ENCODE measurements around the gene NFATC2IP.
A peak's percentile ranks its signal among the peaks of the same experiment; 100 is the strongest.
"Not testable (repeated sequence)": the region's sequence is repeated elsewhere in the genome, so short reads cannot be mapped to it uniquely, and the experiment has no call there.

The NFATC2IP gene

GRCh38 chr16:28991687-28992086 is 41.0 kb downstream of the NFATC2IP start:
- DNase-seq, result no peak

- no peak for DNase-seq
Measured at GRCh38 chr16:28992496-28992895, 41.8 kb downstream of the NFATC2IP start.

- DNase-seq, result no peak
Measured at GRCh38 chr16:28998837-28999236, 48.1 kb downstream of the NFATC2IP start.

DNA sequence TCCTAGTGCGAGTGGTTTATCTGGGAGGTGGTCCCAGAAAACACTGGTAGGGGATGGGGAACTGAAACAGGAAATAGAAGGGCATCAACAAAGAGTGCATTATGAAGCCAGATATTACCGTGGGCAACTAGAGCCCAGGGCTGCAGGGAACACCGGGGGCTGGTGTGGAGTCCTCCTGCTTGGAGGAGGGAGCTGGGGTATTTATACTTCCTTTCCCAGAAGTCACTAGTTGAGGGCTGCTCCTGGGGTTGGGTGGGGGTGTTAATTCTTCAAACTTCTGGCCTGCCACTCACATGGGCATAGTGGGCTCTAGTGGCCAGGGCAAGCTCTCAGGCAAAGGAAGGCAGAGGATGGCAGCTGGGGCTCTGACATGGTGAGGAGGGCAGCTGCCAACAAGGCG is 48.8 kb downstream of the NFATC2IP start:
- DNase-seq, result no peak

GRCh38 chr16:29000019-29000418 is 49.3 kb downstream of the NFATC2IP start:
- DNase-seq, result no peak

- DNase-seq, result not testable (repeated sequence)
Measured at GRCh38 chr16:29004496-29005139, 53.9 kb downstream of the NFATC2IP start.

GRCh38 chr16:29007730-29008593 is 57.2 kb downstream of the NFATC2IP start:
- peak in 1 of 51 donors; percentile 17 for DNase-seq

DNA sequence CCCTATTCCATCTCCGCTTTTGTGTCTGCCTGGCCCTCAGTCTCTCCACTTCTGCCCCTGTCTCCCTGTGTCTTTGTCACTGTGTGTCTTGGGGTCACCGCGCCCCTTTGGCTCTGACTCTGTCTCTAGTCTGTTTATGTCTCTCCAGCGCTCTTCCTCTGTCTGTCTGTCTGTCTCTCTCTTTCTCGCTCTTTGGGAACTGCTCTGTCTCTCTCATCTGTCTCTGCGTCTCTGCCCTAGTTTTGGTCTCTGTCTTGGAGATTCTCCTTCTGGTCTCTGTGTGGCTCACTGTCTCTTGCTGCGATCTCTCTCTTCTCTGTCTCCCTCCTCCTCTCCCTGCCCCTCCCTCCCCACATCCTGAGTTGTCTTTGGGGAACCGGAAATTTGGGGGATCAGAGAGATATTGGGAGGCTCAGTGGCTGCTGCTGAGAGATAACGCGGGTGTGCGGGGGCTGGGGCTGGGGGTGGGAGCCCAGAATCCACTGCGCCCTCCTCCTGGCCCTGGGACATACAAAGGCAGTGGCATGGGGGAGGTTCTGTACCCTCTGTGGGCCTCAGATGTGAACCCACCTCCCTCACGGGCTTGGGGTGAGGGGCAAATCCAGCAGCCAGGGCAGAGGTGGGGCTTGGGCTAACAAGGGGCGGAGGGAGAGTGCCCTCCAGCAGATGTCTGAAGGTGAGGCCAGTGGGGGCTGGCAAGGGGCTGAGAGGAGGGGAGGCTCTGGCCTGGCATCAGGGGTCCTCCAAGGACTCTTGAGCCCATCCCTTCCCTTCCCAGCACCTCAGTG is 58.5 kb downstream of the NFATC2IP start:
- no peak for DNase-seq

DNA sequence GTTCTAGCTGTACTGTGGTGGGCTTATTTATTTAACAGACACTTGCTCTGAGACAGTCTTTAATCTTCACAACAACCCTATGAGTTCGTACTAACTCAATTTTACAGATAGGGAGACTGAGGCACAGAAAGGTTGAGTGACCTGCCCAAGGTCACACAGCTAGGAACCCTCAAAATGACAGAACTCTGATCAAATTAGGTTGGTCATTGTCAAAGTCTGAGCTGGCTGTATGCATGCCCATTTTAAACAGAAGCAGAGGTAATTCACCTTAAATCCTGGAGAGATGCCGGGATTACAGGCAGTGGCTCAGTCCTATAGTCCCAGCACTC is 59.1 kb downstream of the NFATC2IP start:
- DNase-seq, result no peak

- DNase-seq, result no peak
Measured at GRCh38 chr16:29011112-29011511, 60.4 kb downstream of the NFATC2IP start.

DNA sequence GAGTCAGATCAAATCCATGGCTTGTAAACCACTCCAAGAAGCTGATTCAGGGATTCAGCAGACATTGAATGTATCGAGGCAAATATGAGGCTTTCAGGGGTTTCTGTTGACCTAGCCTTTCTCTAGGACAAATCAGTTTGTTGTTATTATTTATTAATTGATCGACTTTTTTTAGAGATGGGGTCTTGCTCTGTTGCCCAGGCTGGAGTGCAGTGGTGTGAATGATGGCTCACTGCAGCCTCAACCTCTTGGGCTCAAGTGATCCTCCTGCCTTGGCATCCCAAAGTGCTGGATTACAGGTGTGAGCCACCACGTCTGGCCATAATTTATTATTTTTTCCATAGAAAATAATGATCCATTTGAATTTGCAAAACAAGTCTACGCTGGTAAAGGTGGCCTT is 61.1 kb downstream of the NFATC2IP start:
- DNase-seq, result no peak

DNA sequence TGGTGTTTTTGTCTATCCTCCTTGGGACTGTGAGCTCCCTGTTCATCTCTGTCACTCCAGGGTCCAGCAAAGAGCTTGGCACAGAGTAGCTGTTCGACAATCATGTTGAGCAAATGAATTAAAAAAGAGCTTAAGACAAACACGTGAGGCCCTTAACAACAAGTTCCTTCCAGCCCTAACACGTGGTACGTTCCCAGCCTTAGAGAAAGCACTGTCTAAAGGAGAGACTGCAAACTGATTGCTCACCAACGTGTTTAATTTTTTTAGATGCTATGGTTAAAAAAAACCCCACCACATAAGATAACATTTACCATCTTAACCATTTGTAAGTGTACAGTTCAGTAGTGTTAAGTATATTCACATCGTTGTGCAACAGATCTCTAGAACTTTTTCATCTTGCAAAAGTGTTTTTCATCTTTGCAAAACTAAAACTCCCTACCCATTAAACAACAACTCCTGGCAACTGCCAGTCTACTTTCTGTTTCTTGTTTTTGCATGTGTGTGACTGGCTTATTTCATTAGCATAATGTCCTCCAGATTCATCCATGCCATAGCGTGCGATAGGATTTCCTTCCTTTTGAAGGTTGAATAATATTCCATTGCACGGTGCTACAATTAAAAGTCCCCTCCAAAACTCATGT is 62.3 kb downstream of the NFATC2IP start:
- no peak for DNase-seq

GRCh38 chr16:29014561-29015069 is 63.9 kb downstream of the NFATC2IP start:
- no peak for DNase-seq

All from hypothalamus (tissue), 51 donors.